ENCODE measurements around the gene COMT.

COMT gene

GRCh38 chr22:20009018-20009491 lies 67.5 kb downstream of the COMT start:
- H3K27me3 ChIP-seq (ENCODE audit: insufficient read depth, low read length) = no peaks in the 10 kb centered on the region
- no peaks in the 10 kb centered on the region for H3K79me2 ChIP-seq (ENCODE audit: control insufficient read depth, insufficient read depth, low read length, poor library complexity)
- H3K4me3 ChIP-seq (ENCODE audit: low read depth, low read length) = no peak overlapping the region
- H2BK12ac ChIP-seq (ENCODE audit: low read length) = no peak overlapping the region
- no peak overlapping the region for H3K4ac ChIP-seq (ENCODE audit: low read depth, low read length)
- no peak overlapping the region for H2BK120ac ChIP-seq (ENCODE audit: insufficient read depth, low read length, poor library complexity)
- H2AK5ac ChIP-seq (ENCODE audit: low read length) = no peak overlapping the region
- H3K79me1 ChIP-seq (ENCODE audit: low read length) = no peaks in the 10 kb centered on the region
- no peak overlapping the region for H4K12ac ChIP-seq (ENCODE audit: low read depth, low read length)
- no peak overlapping the region for H3K23ac ChIP-seq (ENCODE audit: low read length)
- no peak overlapping the region for H3K18ac ChIP-seq (ENCODE audit: low read length)
- H3K9me3 ChIP-seq (ENCODE audit: insufficient read depth, low read depth, low read length) = peaks cover 3% of the 10 kb centered on the region
- H3K9ac ChIP-seq (ENCODE audit: low read length) = no peak overlapping the region
- H2BK5ac ChIP-seq (ENCODE audit: low read depth, low read length, poor library complexity) = no peak overlapping the region
- no peak overlapping the region for H4K91ac ChIP-seq (ENCODE audit: low read depth, low read length)
- H2AFZ ChIP-seq (ENCODE audit: insufficient read depth, low read length, poor library complexity) = no peak overlapping the region
- DNase-seq = no peak
- H3K4me1 ChIP-seq (ENCODE audit: control insufficient read depth in 1 of 2, insufficient read depth in 2 of 2, low read length in 2 of 2) = peaks cover 0 to 3% of the 10 kb centered on the region in 2 experiments
- no peak overlapping the region for H3K4me2 ChIP-seq (ENCODE audit: low read length)
- WGBS (ENCODE audit: extremely low coverage, insufficient coverage, insufficient read length) = no CpG with 5 or more reads among the region's 9 CpGs
- H3K14ac ChIP-seq (ENCODE audit: low read length) = no peak overlapping the region
- H3K27ac ChIP-seq (ENCODE audit: low read depth, low read length) = no peak overlapping the region
- H4K8ac ChIP-seq (ENCODE audit: low read depth, low read length) = no peak overlapping the region
- H3K36me3 ChIP-seq (ENCODE audit: control insufficient read depth in 1 of 2, insufficient read depth in 2 of 2, low read length in 2 of 2) = no peaks in the 10 kb centered on the region

GRCh38 chr22:20009582-20010306 lies 68.2 kb downstream of the COMT start:
- H3K9me3 ChIP-seq (ENCODE audit: insufficient read depth, low read depth, low read length) = peaks cover 3% of the 10 kb centered on the region
- H4K12ac ChIP-seq (ENCODE audit: low read depth, low read length) = no peak overlapping the region
- H3K9ac ChIP-seq (ENCODE audit: low read length) = no peak overlapping the region
- H3K27me3 ChIP-seq (ENCODE audit: insufficient read depth, low read length) = no peaks in the 10 kb centered on the region
- no peak overlapping the region for H2BK120ac ChIP-seq (ENCODE audit: insufficient read depth, low read length, poor library complexity)
- H2BK12ac ChIP-seq (ENCODE audit: low read length) = no peak overlapping the region
- no peak overlapping the region for H4K8ac ChIP-seq (ENCODE audit: low read depth, low read length)
- no peak overlapping the region for H2AK5ac ChIP-seq (ENCODE audit: low read length)
- no peak overlapping the region for H3K4ac ChIP-seq (ENCODE audit: low read depth, low read length)
- H3K79me2 ChIP-seq (ENCODE audit: control insufficient read depth, insufficient read depth, low read length, poor library complexity) = no peaks in the 10 kb centered on the region
- H3K36me3 ChIP-seq (ENCODE audit: control insufficient read depth in 1 of 2, insufficient read depth in 2 of 2, low read length in 2 of 2) = no peaks in the 10 kb centered on the region
- no CpG with 5 or more reads among the region's 8 CpGs for WGBS (ENCODE audit: extremely low coverage, insufficient coverage, insufficient read length)
- no peak overlapping the region for H3K14ac ChIP-seq (ENCODE audit: low read length)
- no peak overlapping the region for H2AFZ ChIP-seq (ENCODE audit: insufficient read depth, low read length, poor library complexity)
- DNase-seq = no peak
- peak overlapping the region; percentile 25 for H4K91ac ChIP-seq (ENCODE audit: low read depth, low read length)
- H3K79me1 ChIP-seq (ENCODE audit: low read length) = no peaks in the 10 kb centered on the region
- H3K4me3 ChIP-seq (ENCODE audit: low read depth, low read length) = no peak overlapping the region
- no peak overlapping the region for H3K23ac ChIP-seq (ENCODE audit: low read length)
- peaks cover 0 to 3% of the 10 kb centered on the region in 2 experiments for H3K4me1 ChIP-seq (ENCODE audit: control insufficient read depth in 1 of 2, insufficient read depth in 2 of 2, low read length in 2 of 2)
- H2BK5ac ChIP-seq (ENCODE audit: low read depth, low read length, poor library complexity) = no peak overlapping the region
- H3K27ac ChIP-seq (ENCODE audit: low read depth, low read length) = no peak overlapping the region
- H3K18ac ChIP-seq (ENCODE audit: low read length) = no peak overlapping the region
- no peak overlapping the region for H3K4me2 ChIP-seq (ENCODE audit: low read length)

GRCh38 chr22:20010307-20011122 lies 68.9 kb downstream of the COMT start:
- Histone ChIP-seq H2BK120ac (ENCODE audit: insufficient read depth, low read length, poor library complexity) (no peak overlapping the region), H3K27ac (ENCODE audit: low read depth, low read length) (no peak overlapping the region), H2AK5ac (ENCODE audit: low read length) (no peak overlapping the region), H3K79me2 (ENCODE audit: control insufficient read depth, insufficient read depth, low read length, poor library complexity) (no peaks in the 10 kb centered on the region), H3K9me3 (ENCODE audit: insufficient read depth, low read depth, low read length) (peaks cover 5% of the 10 kb centered on the region), H3K36me3 (ENCODE audit: control insufficient read depth in 1 of 2, insufficient read depth in 2 of 2, low read length in 2 of 2) (no peaks in the 10 kb centered on the region), H3K9ac (ENCODE audit: low read length) (no peak overlapping the region), H3K4me3 (ENCODE audit: low read depth, low read length) (no peak overlapping the region), H4K12ac (ENCODE audit: low read depth, low read length) (no peak overlapping the region), H3K23ac (ENCODE audit: low read length) (no peak overlapping the region), H3K4me2 (ENCODE audit: low read length) (no peak overlapping the region), H3K4me1 (ENCODE audit: control insufficient read depth in 1 of 2, insufficient read depth in 2 of 2, low read length in 2 of 2) (peaks cover 0 to 3% of the 10 kb centered on the region in 2 experiments), H2AFZ (ENCODE audit: insufficient read depth, low read length, poor library complexity) (no peak overlapping the region), H3K14ac (ENCODE audit: low read length) (no peak overlapping the region), H4K91ac (ENCODE audit: low read depth, low read length) (peak overlapping the region; percentile 25), H2BK5ac (ENCODE audit: low read depth, low read length, poor library complexity) (no peak overlapping the region), H3K27me3 (ENCODE audit: insufficient read depth, low read length) (no peaks in the 10 kb centered on the region), H4K8ac (ENCODE audit: low read depth, low read length) (no peak overlapping the region), H2BK12ac (ENCODE audit: low read length) (no peak overlapping the region), H3K4ac (ENCODE audit: low read depth, low read length) (no peak overlapping the region), H3K18ac (ENCODE audit: low read length) (no peak overlapping the region), H3K79me1 (ENCODE audit: low read length) (no peaks in the 10 kb centered on the region)
- DNase-seq = no peak
- WGBS (ENCODE audit: extremely low coverage, insufficient coverage, insufficient read length) = no CpG with 5 or more reads among the region's 14 CpGs

GRCh38 chr22:20011123-20011992 lies 69.8 kb downstream of the COMT start:
- no peak overlapping the region for H2BK12ac ChIP-seq (ENCODE audit: low read length)

More at GRCh38 chr22:20011123-20011992, 69.8 kb downstream of the COMT start:
- Histone ChIP-seq H3K36me3 (ENCODE audit: control insufficient read depth in 1 of 2, insufficient read depth in 2 of 2, low read length in 2 of 2) (no peaks in the 10 kb centered on the region), H3K4me2 (ENCODE audit: low read length) (no peak overlapping the region), H3K18ac (ENCODE audit: low read length) (no peak overlapping the region), H3K14ac (ENCODE audit: low read length) (no peak overlapping the region), H4K91ac (ENCODE audit: low read depth, low read length) (no peak overlapping the region), H3K4me3 (ENCODE audit: low read depth, low read length) (no peak overlapping the region), H3K23ac (ENCODE audit: low read length) (no peak overlapping the region), H3K4me1 (ENCODE audit: control insufficient read depth in 1 of 2, insufficient read depth in 2 of 2, low read length in 2 of 2) (peaks cover 0 to 3% of the 10 kb centered on the region in 2 experiments), H4K8ac (ENCODE audit: low read depth, low read length) (no peak overlapping the region), H2BK120ac (ENCODE audit: insufficient read depth, low read length, poor library complexity) (no peak overlapping the region), H3K79me1 (ENCODE audit: low read length) (no peaks in the 10 kb centered on the region), H3K27ac (ENCODE audit: low read depth, low read length) (no peak overlapping the region), H2BK5ac (ENCODE audit: low read depth, low read length, poor library complexity) (no peak overlapping the region), H3K9me3 (ENCODE audit: insufficient read depth, low read depth, low read length) (peaks cover 5% of the 10 kb centered on the region), H3K27me3 (ENCODE audit: insufficient read depth, low read length) (peaks cover 4% of the 10 kb centered on the region), H2AFZ (ENCODE audit: insufficient read depth, low read length, poor library complexity) (no peak overlapping the region), H2AK5ac (ENCODE audit: low read length) (no peak overlapping the region), H3K4ac (ENCODE audit: low read depth, low read length) (no peak overlapping the region), H4K12ac (ENCODE audit: low read depth, low read length) (no peak overlapping the region), H3K79me2 (ENCODE audit: control insufficient read depth, insufficient read depth, low read length, poor library complexity) (no peaks in the 10 kb centered on the region), H3K9ac (ENCODE audit: low read length) (no peak overlapping the region)
- no peak for DNase-seq
- WGBS (ENCODE audit: extremely low coverage, insufficient coverage, insufficient read length) = no CpG with 5 or more reads among the region's 20 CpGs
